ENCODE measurements around the gene TMEM154.

TMEM154 gene

DNA sequence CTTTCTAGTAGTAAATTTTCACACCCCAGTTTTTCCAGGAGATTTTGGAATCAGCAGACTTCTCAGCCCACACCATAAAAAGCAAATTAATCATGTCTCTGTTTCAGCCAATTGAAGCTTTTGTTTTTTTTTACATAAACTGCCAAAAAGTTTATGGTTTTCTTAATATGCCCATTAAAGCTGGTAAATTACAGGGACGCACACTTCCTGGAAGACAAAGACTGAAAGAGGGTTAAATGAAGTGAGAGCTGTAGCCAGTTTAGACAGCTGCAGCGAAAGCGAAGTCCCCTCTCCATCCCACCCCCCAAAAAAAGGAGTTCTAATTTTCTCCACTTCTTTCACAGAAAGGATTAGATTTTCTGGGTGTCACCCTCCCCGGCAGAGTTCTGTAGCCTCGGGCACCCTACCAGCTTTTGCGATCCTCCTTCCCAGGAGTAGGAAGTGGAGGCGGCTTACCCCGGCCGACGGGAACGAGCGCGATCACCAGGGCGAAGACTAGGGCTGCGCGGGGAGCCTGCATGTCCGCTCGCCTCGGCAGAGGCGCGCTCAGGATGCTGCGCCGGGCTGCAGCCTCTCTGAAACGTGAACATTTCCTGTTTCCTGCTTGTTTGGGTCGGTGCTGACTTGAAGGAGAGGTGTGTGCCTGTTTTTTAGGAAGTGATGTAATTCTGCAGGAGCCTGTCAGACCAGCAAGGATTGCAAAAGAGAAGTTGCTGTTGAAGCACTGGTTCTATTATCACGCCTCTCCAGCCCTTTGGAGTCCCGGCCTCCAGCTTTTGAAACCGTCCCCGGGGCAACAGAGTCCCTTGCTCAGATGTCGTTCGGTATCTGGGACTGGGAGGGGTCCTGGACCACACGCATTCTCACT, at the start of gene TMEM154:
Gene TMEM154, minus strand, starts transcription at position 584 of the 868 bp plus-strand sequence. Its CDS starts 64 bp downstream, at position 520.
- DNase-seq = peak; percentile 28

GRCh38 chr4:152729466-152729865, 49.7 kb upstream of the TMEM154 start:
- DNase-seq = no peak

DNA sequence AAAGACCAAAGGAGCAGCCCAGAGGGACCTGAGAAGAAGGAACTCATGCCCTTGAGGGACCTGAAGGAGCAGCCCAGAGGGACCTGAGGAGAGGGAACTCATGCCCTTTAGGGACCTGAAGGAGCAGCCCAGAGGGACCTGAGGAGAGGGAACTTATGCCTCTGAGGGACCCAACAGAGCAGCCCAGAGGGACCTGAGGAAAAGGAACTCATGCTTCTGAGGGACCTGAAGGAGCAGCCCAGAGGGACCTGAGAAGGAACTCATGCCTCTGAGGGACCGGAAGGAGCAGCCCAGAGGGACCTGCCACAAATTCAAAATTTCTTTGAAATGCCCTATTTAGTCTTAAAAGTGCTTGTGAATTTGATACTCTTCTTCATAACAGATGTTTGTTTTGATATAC, 48.5 kb upstream of the TMEM154 start:
- no peak for DNase-seq

DNA sequence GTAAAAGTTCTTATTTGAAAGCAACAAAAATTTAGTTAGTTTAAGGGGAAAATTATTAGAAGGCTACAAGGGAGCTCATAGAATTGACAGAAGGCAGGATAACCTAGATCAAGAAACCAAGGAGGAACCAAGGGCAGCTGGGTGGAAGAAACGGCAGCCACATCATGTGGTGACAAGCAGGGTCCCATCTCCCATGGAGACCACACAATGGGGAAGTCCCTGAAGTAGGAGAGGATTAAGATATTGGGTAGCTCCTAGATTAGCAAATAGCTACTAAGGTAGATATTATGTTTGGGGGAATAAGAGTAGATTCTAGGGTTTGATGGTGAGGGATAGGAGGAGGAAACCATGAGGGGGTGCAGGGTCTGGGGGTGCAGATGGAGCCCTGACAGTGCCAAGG, 48.0 kb upstream of the TMEM154 start:
- no peak for DNase-seq

- DNase-seq = no peak
Observed at GRCh38 chr4:152724494-152724893, 44.7 kb upstream of the TMEM154 start.

DNA sequence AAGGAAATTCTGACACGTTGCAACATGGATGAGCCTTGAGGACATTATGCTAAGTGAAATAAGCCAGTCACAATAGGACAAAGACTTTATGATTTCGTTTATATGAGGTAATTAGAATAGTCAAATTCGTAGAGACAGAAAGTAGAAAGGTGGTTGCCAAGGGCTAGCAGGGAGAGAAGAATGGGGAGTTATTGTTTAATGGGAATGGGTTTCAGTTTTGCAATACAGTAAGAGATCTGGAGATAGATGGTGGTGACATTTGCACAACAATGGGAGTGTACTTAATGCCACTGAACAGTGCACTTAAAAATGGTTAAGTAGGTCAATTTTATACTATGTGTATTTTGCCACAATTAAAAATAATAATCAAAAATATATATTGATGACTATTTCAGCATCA, 43.4 kb upstream of the TMEM154 start:
- DNase-seq = no peak

DNA sequence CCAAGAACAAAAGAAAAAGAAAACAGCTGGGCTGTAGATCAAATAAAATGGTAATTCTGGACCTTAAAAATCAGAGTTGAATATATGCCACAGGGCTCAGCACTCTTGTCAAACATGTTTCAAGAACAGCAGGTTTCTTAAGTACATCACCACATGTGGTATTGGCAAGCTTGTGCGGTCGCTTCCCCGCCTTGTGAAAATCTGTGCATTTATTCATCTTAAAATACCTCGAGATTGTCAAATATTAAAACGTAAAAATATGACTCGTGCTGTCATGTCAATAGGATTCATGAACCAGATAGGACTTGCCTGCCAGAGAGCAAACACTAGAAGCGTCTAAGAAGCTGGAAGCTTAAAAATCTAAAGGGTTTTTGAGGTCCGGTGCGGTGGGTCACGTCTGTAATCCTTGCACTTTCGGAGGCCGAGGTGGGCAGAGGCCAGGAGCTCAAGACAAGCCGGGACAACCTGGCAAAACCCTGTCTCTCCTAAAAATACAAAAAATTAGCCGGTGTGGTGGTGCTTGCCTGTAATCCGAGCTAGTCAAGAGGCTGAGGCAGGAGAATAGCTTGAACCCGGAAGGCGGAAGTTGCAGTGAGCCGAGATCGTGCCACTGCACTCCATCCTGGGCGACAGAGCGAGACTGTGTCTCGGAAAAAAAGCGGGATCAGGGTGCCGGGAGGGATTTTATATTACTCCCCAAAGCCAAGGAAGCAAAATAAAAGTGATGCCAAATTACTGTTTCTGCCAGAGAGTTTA, 40.2 kb upstream of the TMEM154 start:
- DNase-seq = no peak

DNA sequence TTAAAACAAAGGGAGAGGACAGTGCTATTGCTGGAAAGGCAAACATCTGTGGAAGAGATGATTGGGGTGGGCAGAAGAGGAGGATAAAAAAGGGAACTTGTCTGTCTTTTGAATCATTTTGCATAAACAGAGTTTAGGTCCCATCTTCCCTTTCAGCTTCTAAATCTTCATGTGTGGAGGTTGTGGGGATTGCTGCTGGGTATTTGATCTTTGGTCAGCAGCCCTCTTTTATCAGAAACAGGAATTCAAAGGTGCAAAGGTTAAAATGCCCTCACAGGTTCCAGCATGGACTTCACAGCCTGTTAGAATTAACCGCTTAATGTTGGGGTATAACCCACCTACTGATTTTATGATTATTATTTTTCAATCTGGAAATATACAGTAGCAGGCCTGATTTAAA, 39.5 kb upstream of the TMEM154 start:
- no peak for DNase-seq

DNA sequence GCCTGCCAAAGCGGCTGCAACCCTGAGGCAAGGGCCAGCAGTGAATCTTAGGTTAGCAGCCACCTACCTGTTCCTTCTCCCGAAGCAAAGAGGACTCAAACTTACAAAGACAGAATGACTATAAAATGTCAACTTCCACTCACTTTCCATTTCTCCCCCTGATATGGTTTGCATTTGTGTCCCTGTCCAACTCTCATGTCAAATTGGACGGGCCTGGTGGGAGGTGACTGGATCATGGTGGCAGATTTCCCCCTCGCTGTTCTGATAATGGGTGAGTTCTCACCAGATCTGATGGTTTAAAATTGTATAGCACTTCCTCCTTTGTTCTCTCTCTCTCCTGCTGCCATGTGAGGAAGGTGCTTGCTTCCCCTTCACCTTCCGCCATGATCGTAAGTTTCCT, 35.3 kb upstream of the TMEM154 start:
- no peak for DNase-seq

- no peak for DNase-seq
Observed at GRCh38 chr4:152713951-152714705, 34.3 kb upstream of the TMEM154 start.

DNA sequence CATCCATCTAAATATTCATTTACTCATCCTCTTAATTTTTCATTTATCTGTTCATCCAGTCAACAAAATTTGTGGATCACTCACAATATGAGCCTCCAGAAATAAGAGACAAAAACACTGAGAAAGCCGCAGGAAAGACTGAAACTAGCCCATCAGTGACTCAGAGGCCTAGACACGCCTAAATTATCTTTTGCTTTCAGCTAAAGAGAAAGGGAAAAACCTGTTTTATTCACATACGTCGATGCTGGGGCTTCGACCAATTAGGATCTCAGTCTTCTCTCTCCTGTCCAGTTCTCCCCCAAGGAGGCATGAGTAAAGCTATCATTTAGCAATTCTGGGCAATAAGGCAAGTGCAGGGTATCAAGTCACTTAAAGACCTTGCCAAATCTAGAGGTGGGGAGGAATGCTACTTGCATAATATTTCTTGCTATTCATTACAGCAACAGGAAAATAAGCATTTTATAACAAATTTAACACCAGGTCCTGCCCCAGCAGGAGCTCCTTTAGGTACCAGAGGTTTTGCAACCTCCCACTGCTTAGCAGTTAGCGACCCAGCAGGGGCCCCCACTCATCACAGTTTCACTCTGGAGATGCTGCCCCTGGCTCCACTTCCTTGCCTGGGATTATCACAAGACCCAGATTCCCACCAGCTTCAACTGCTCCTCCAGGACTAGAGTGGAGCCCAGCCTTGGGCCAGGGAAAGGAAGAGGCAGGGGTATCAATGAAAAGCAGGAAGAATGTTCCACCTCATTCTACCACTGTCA, 30.1 kb upstream of the TMEM154 start:
- peak; percentile 65 for DNase-seq

DNA sequence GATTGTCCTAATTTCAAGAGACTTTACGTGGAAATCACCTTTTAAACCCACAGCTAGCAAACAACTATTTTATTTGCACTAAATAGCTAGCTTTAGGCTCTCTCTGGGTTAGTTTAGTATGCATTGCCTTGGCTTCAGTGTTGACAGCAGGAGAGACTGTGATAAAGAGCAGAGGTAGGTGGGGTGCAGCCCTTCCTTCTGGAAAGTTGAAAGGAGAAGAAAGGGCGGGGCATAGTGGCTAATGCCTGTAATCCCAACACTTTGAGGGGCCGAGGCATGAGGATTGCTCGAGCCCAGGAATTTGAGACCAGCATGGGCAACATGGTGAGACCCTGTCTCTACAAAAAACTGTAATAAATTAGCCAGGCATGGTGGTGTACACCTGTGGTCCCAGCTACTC, 29.0 kb upstream of the TMEM154 start:
- DNase-seq = no peak

- no peak for DNase-seq
Observed at GRCh38 chr4:152708361-152708760, 28.6 kb upstream of the TMEM154 start.

GRCh38 chr4:152707632-152708031, 27.8 kb upstream of the TMEM154 start:
- no peak for DNase-seq

GRCh38 chr4:152705903-152706302, 26.1 kb upstream of the TMEM154 start:
- no peak for DNase-seq

DNA sequence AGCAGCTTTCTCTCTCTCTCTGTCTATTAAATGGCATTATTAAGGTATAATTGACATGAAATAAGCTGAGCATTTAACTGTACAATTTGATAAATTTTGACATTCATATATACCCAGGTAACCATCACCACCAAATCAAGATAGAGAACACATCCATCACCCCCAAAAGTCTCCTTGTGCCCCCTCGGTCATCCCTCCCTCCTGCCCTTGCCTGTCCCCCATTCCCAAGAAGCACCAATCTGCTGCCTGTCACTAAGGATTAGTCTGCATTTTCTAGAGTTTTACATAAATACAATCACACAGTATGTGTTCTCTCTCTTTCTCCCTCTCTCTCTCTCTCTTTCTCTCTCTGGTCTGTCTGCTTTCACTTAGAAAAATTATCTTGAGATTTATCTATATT, 25.0 kb upstream of the TMEM154 start:
- no peak for DNase-seq

- DNase-seq = no peak
Observed at GRCh38 chr4:152700151-152700550, 20.4 kb upstream of the TMEM154 start.

GRCh38 chr4:152699313-152699712, 19.5 kb upstream of the TMEM154 start:
- no peak for DNase-seq

DNA sequence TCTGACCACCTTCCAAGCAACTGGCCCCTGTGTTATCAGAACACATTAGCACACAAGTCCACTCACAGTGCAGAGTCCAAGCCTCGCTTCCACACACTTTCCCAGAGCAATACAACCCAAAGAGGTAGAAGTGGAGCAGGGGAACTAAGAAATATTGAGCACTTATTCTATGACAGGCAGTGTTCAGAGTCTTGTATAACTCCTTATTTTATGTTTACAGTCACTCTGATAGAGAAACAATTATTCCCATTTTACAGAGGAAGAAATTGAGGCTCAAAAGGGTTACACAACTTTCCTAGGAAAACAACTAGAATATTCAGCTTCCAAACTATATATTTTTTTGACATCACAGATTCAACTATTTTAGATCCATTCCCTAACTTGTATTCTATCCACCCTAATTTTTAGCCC, 18.3 kb upstream of the TMEM154 start:
- no peak for DNase-seq

DNA sequence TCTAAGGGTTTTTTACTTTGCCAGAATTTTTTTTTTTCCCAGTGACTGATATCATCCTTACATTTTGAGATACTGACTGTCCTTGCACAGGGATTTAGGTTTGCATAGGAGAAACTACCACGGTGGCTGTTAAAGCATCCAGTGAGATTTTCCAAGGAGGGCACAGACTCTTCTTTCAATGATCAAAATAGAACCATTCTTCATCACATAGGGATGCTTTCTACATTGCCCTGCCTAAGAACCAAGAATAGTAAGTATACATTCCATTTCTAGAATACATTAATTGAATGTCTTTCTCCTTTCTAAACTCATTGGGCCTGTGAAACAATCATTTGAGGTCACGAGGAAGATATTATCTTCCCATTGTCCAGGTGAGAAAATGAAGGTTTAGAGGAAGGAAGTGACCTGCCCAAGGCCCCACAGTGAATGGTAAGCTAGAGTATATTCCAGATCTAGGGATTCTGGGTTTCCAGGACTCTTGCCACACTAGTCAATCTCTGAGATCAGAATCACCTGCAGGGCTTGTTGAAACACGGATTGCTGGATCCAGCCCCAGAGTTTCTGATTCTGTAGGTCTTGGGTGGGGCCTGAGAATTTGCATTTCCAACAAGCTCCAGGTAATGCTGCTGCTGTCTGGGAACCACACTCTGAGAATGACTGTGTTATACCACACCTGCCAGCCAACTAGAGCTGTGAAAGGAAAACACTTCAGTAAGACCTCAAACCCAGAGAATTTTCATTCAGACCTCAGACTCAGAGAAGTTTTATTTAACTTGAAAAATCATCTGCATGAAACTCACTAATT, 17.7 kb upstream of the TMEM154 start:
- DNase-seq = no peak

GRCh38 chr4:152696764-152697261, 17.0 kb upstream of the TMEM154 start:
- DNase-seq = no peak

DNA sequence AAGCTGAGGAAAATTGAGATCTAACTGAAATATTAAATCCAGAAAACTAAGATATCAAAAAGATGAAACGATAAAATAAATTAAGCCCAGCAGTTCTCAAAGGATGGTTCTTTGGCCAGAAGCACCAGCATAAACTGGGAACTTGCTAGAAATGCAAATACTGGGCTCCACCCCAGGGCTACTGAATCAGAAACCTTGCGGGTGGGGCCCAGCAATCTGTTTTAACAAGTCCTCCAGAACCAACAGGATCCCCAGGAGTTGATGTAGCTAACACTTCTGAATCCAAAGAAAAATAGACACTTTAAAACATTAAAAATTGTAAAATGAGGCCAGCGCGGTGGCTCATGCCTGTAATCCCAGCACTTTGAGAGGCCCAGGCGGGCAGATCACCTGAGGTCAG, 14.1 kb upstream of the TMEM154 start:
- DNase-seq = no peak
